Fibroblast of mammary gland (primary cell): Measurements from ENCODE around the gene BDKRB2.

ENCODE experiments used
- DNase-seq: peaks from one replicate; pipeline ENCODE4 v3.0.0-alpha.2; 2010; ENCODE audit warnings: low read depth
- H3K4me3 ChIP-seq: 2 replicates; pipeline ENCODE4 v1.5.1; 2011; ENCODE audit warnings: low read depth, mild to moderate bottlenecking, low read length, moderate library complexity; ENCODE audit not compliant: control insufficient read depth
- CTCF ChIP-seq: conservative IDR thresholded peaks from 2 replicates; pipeline ENCODE4 v1.5.1; 2011; ENCODE audit warnings: low read depth, low read length, inconsistent platforms; ENCODE audit not compliant: control insufficient read depth, insufficient read depth

The BDKRB2 gene

GRCh38 chr14:96194657-96195431 is 9.8 kb upstream of the BDKRB2 start:
- DNase-seq, result peak; percentile 29
- H3K4me3 ChIP-seq, result no peak overlapping the region
- TF ChIP-seq CTCF, result no peak

GRCh38 chr14:96195441-96196081 is 9.1 kb upstream of the BDKRB2 start:
- TF ChIP-seq CTCF, result no peak
- no peak for DNase-seq
- H3K4me3 ChIP-seq, result no peak overlapping the region

GRCh38 chr14:96197163-96197852 is 7.3 kb upstream of the BDKRB2 start:
- TF ChIP-seq CTCF, result no peak
- H3K4me3 ChIP-seq, result no peak overlapping the region
- no peak for DNase-seq

GRCh38 chr14:96197969-96198368 is 6.7 kb upstream of the BDKRB2 start:
- H3K4me3 ChIP-seq, result no peak overlapping the region
- DNase-seq, result no peak
- no peak for TF ChIP-seq CTCF

GRCh38 chr14:96198430-96199130 is 6.1 kb upstream of the BDKRB2 start:
- H3K4me3 ChIP-seq, result no peak overlapping the region
- no peak for DNase-seq
- no peak for TF ChIP-seq CTCF

GRCh38 chr14:96201157-96201556 is 3.5 kb upstream of the BDKRB2 start:
- no peak for DNase-seq
- H3K4me3 ChIP-seq, result no peak overlapping the region
- TF ChIP-seq CTCF, result no peak
